Epidermal melanocyte (primary cell): ENCODE data around the gene INTS2.
"Not testable (repeated sequence)": the region's sequence is repeated elsewhere in the genome, so short reads cannot be mapped to it uniquely, and the experiment has no call there.

ENCODE experiments used
- DNase-seq: peaks from one replicate; pipeline ENCODE4 v3.0.0; 2011; ENCODE audit warnings: low spot score; ENCODE audit not compliant: insufficient read length

The INTS2 gene

GRCh38 chr17:61848247-61848646 is 79.5 kb downstream of the INTS2 start:
- no peak for DNase-seq

DNA sequence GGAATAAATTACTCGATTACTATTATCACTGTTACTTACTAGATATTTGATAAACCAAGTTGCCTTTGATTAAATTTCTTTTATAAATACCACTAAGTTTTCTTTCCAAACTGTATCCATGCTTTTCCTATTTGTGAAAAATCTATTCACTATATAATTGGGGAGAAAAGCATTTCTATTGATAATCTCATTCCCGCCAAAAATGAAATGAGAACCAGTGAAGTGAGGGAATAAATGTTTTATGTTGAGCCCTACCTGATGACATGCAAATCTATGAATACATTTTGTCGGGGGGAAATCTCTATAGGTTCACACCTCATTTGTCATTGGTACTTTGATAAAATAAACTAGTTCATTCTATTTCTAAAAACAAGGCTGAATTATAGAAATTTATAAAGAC is 80.1 kb downstream of the INTS2 start:
- no peak for DNase-seq

DNA sequence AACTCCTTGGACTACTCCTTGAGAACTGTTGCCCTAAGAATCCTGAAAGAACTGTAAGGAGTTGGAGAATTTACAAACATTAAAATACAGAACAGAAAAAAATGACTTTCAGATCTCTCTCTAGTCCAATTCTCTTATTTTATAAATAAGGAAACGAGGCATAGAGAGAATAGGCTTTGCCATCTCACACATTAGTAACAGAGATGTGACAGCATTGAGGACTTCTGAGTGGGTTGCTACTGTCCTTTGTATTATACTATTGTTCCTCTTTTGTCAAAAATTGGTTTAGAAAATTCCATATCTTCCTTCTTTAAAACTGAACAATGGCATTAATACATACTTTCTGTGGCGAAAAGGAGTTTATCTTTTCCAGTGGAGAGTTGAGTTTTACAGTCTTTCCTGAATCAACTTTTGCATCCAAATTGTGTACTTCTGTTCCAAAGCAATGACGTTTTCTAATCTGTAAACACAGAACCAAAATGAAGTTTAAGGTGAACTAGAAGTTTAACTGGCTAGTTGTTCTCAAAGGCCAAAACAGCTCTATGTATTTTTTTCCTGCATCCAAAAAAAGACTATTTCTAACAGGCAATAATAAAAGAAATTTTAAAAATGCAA is 80.9 kb downstream of the INTS2 start:
- no peak for DNase-seq

DNA sequence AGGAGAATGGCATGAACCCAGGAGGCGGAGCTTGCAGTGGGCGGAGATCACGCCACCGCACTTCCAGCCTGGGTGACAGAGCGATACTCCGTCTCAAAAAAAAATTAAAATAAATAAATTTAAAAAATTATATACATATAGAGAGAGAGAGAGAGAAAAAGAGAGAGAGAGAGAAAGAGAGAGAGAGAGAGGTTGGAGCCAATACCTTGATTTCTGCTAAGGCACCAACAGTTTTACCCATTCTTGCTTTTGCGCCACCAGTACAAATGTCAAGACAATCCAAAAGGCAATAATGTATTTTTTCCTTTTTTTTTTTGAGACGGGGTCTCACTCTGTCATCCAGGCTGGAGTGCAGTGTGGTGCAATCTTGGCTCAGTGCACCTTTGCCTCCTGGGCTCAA is 81.7 kb downstream of the INTS2 start:
- DNase-seq = no peak

- DNase-seq = no peak
Observed at GRCh38 chr17:61843435-61843834, 84.3 kb downstream of the INTS2 start.

GRCh38 chr17:61842899-61843298 is 84.9 kb downstream of the INTS2 start:
- no peak for DNase-seq

DNA sequence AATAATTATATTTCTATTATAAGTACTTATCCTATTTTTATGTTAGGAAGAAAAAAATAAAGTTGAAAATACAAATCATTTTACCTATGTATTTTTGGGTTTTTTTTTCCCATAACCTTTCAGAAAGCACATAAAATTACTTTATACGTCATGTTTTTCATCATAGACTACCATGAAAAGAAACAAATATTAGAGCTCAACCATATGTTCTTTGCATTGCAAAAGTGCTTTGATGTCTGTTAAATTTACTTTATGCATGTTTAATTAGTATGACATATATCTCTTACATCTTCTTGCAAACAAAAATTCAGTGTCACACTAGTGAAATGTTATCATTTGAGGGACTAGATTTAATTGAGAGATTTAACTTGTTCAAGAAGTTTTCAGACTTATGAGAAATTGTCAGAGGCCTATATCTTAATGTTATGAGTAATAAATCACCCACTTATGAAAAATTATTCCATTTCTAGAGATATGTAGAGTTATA is 88.4 kb downstream of the INTS2 start:
- no peak for DNase-seq

DNA sequence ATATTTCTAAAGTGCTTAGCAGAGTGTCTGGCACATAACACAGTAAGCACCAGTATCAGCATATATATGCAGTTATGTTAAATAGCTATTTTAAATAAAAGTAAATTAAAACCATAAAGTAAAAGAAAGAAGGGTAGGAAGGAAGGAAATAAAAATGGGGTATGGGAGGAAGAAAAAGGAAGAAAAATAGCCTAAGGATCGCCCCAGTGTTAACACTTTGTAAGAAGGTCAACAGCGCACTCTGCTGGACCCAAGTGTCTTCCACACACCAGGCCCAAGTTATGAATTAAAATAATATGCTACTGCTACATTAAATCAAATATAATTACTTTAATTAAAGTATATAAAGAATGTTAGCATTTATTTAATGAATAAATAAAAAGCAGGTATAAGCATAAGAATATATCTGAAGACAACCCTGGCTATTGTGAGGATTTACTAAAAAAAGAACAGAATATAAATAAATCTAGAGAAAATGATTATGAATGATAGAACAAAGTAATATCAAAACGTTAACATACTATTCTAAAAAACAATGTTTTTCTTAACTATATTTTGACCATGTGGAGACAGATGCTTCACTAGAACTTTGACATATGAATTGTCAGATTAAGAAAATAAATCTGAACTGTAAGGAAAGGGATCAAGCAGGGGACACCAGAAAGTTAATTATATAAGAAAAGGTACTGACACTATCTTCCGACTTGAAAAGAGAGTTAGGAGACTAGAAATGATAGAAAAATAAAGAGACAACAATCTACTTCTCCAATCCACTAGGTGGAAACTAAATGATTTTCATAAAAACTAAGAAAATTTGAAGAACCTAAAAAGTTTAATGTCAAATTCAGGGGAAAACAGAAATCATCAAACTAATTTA is 90.4 kb downstream of the INTS2 start:
- no peak for DNase-seq

DNA sequence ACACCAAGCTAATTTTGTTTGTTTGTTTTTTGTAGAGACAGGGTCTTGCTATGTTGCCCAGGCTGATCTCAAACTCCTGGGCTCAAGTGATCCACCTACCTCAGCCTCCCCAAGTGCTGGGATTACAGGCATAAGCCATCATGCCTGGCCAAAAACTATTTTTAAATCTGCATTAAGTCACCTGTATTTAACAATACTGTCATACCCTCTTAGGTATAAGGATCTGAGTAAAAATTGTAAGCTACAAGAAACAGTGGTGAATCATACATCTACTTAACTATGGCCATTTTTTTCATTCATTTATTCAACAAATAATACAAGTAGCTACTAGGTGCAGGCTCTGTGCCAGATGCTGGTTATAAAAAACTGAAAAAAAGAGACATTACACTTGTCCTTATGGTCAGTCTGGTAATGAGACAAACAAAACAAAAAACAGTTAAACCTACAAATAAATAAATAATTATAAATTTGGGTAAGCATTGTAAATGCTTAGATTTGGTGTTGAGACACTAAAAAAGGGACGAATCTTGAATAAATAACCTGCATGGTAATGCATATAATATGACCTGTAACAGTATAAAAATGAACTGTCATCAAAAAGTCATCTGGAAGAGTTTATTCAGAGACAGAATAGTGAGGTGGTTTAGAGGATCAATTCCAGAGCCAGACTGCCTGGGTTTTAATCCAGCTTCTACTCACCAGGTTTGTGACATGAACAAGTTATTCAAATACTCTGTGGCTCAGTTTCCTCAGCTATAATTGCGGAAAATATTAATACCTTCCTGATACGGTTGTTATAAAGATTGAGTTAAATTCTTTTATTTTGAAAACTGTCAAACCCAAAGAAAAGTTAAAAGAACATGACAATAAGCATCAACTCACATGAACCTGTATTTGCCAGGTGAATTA is 91.3 kb downstream of the INTS2 start:
- no peak for DNase-seq

- no peak for DNase-seq
Observed at GRCh38 chr17:61835606-61836005, 92.2 kb downstream of the INTS2 start.

- DNase-seq = no peak
Observed at GRCh38 chr17:61834610-61835009, 93.2 kb downstream of the INTS2 start.

DNA sequence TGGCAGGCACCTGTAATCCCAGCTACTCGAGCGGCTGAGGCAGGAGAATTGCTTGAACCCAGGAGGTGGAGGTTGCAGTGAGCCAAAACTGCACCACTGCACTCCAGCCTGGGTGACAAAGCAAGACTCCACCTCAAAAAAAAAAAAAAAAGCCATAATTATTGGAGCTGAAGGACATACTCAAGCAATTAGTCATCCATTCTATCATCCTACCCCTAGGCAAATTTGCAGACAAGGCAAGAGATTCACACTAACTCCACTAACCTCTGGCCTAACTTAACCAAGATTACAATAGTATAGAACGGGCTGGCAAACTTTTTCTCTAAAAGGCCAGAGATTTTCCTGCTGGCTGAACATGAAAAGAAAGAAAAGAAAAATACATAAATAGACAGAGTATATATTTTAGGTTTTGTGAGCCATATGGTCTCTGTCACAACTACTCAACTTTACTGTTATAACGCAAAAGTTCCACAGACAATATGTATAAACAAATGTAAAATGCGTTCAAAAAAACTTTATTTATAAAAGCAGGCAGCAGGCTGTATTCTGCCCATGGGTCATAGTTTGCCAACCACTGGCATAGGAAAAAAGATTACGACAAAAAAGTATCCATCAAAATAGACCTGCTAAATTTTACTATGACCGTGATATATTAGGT is 94.1 kb downstream of the INTS2 start:
- peak; percentile 29 for DNase-seq

DNA sequence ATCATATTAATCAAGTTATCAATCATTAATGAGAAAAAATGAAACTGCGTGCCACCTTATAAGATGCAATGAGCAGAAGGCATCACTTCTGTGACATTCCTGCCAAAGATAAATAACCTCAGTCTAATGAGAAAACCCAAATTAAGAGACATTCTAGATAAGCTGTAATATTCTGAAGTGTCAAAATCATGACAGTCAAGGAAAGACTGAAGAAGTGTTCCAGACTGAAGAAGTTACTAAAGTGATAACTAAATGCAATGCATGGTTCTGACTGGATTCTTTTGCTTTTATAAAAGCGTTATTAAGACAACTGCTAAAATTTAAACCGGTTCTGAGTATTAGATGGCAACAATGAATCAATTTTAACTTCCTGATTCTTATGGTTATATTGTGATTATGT is 95.3 kb downstream of the INTS2 start:
- DNase-seq = no peak

DNA sequence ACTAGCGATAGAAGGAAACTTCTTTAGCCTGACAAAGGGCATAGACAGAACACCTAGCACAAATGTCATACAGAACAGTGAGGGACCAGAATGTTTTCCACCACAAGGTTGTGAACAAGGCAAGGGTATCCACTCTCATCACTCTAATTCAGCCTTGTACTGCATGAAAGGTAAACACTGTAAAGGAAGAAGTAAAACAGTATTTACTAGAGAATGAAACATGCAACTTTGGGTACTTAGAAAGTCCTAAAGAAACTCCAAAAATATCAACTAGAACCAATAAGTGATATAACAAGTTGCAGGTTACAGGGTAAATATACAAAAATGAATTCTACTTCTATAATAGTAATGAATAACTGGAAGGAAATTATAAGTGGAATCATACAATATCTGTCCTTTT is 96.7 kb downstream of the INTS2 start:
- no peak for DNase-seq

GRCh38 chr17:61828694-61829093 is 99.1 kb downstream of the INTS2 start:
- DNase-seq = no peak

DNA sequence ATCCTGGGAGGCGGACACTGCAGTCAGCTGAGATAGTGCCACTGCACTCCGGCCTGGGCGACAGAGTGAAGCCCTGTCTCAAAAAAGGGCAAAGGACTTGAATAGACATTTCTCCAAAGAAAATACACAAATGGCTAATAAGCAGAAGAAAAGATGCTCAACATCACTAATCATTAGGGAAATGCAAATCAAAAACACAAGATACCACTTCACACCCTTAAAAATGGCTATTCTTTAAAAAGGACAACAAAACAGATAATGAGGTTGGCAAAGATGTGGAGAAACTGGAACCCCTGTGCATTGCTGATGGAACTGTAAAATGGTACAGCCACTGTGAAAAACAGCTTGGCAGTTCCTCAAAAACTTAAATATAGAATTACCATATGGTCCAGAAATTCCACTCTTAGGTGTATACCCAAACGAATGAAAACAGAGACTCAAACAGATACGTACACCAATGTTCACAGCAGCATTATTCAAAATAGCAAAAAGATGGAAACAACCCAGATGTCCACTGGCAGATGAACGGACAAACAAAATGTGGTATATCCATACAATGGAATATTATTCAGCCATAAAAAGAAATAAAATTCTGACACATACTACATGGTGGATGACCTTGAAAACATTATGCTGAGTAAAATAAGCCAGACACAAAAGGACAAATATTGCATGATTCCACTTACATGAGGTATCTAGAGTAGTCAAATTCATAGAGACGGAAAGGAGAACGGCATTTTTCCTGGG is 100.0 kb downstream of the INTS2 start:
- no peak for DNase-seq

DNA sequence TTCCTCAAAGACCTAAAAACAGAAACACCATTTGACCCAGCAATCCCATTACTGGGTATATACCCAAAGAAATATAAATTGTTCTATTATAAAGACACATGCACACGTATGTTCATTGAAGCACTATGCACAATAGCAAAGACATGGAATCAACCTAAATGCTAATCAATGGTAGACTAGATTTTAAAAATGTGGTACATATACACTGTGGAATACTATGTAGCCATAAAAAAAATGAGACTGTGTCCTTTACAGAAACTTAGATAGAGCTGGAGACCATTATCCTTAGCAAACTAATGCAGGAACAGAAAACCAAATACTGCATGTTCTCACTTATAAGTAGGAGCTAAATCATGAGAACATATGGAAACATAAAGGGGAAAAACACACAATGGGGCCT is 100.9 kb downstream of the INTS2 start:
- DNase-seq = not testable (repeated sequence)

DNA sequence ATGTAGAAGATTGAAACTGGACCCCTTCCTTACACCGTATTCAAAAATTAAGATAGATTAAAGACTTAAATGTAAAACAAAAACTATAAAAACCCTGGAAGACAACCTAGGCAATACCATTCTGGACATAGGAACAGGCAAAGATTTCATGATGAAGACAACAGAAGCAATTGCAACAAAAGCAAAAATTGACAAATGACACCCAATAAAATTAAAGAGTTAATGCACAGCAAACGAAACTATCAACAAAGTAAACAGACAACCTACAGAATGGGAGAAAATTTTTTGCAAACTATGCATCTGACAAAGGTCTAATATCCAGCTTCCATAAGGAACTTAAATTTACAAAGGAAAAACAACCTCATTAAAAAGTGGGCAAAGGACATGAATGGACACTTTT is 101.6 kb downstream of the INTS2 start:
- DNase-seq = not testable (repeated sequence)

- no peak for DNase-seq
Observed at GRCh38 chr17:61825448-61826137, 102.2 kb downstream of the INTS2 start.
